Measurements from ENCODE around the gene RANBP10.
A peak's percentile ranks its signal among the peaks of the same experiment; 100 is the strongest.

RANBP10 gene

GRCh38 chr16:67734731-67735201 is 71.6 kb downstream of the RANBP10 start:
- no peak for DNase-seq

- no peak for DNase-seq
These were observed 72.5 kb downstream of the RANBP10 start for GRCh38 chr16:67733734-67734470.

GRCh38 chr16:67731753-67732095 is 74.6 kb downstream of the RANBP10 start:
- DNase-seq = no peak

GRCh38 chr16:67731071-67731752 is 75.1 kb downstream of the RANBP10 start:
- DNase-seq = no peak

- DNase-seq = no peak
These were observed 76.0 kb downstream of the RANBP10 start for GRCh38 chr16:67730326-67730725.

GRCh38 chr16:67729636-67730248 is 76.6 kb downstream of the RANBP10 start:
- DNase-seq = no peak

GRCh38 chr16:67727521-67728485 is 78.6 kb downstream of the RANBP10 start:
- no peak for DNase-seq

GRCh38 chr16:67726106-67727034 is 80.0 kb downstream of the RANBP10 start:
- no peak for DNase-seq

- no peak for DNase-seq
These were observed 82.5 kb downstream of the RANBP10 start for GRCh38 chr16:67723911-67724305.

- no peak for DNase-seq
These were observed 83.0 kb downstream of the RANBP10 start for GRCh38 chr16:67723151-67723910.

- DNase-seq = no peak
These were observed 86.1 kb downstream of the RANBP10 start for GRCh38 chr16:67720236-67720635.

GRCh38 chr16:67719778-67720144 is 86.6 kb downstream of the RANBP10 start:
- no peak for DNase-seq

GRCh38 chr16:67719048-67719777 is 87.1 kb downstream of the RANBP10 start, which contains the start of gene GFOD2:
GFOD2 (minus strand) TSS chr16:67719316; CDS start chr16:67685715, 33,601 bp downstream.
- peak; percentile 97 for DNase-seq

GRCh38 chr16:67718668-67719047 is 87.7 kb downstream of the RANBP10 start:
- DNase-seq = no peak

GRCh38 chr16:67716097-67716496 is 90.3 kb downstream of the RANBP10 start:
- DNase-seq = no peak

- DNase-seq = no peak
These were observed 91.8 kb downstream of the RANBP10 start for GRCh38 chr16:67714522-67714921.

GRCh38 chr16:67713647-67714273 is 92.6 kb downstream of the RANBP10 start:
- DNase-seq = no peak

- DNase-seq = no peak
These were observed 95.8 kb downstream of the RANBP10 start for GRCh38 chr16:67710607-67711006.

GRCh38 chr16:67709050-67709449 is 97.3 kb downstream of the RANBP10 start:
- no peak for DNase-seq

- no peak for DNase-seq
These were observed 98.0 kb downstream of the RANBP10 start for GRCh38 chr16:67708368-67708771.

Data from activated naive CD4-positive, alpha-beta T cell treated with anti-CD3 and anti-CD28 coated beads, Interleukin-2, amount 50 U/mL, for 16 hours (primary cell).